ENCODE measurements around the gene NMD3.

DNA sequence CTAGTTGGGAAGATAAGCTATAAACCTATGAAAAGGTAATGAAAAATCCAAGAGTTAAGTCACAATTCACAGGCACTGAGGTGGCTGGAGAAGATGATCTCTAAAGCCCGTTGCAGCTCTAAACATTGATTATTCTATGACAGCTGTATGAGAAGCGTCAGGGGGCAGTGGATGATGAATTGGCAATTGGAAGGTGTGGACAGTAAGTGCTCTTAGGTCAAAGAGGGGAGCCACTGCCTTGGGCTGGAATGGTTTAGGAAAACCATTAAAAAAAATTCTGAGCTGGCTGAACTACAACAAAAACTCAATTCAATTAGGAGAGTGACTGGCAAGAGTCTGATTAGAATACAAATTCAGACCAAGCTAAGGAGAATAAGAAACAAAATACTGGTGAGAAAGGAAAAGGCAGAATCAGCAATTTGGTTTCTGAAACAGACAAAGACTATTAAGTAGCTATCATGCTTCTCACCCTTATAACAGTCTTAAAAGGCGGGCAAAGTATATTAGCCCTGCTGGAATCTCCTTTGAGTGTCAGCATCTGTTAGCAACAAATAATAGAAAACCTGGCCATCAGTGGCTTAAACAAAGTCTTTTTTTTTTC lies 8.8 kb upstream of the NMD3 start:
- TF ChIP-seq, protein P1, sequence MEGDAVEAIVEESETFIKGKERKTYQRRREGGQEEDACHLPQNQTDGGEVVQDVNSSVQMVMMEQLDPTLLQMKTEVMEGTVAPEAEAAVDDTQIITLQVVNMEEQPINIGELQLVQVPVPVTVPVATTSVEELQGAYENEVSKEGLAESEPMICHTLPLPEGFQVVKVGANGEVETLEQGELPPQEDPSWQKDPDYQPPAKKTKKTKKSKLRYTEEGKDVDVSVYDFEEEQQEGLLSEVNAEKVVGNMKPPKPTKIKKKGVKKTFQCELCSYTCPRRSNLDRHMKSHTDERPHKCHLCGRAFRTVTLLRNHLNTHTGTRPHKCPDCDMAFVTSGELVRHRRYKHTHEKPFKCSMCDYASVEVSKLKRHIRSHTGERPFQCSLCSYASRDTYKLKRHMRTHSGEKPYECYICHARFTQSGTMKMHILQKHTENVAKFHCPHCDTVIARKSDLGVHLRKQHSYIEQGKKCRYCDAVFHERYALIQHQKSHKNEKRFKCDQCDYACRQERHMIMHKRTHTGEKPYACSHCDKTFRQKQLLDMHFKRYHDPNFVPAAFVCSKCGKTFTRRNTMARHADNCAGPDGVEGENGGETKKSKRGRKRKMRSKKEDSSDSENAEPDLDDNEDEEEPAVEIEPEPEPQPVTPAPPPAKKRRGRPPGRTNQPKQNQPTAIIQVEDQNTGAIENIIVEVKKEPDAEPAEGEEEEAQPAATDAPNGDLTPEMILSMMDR (IDR thresholded peaks at IDR 0.05; ENCODE audit: low read depth, low read length), result no peak
- TF ChIP-seq EZH2phosphoT487 (IDR thresholded peaks at IDR 0.05; ENCODE audit: low read depth), result no peak

Measured in OCI-LY3 (cell line).